B cell (primary cell): ENCODE data around the gene TCF23. TPM values are rescaled to one million over a fixed set of nuclear protein-coding genes. Genes with fewer than 3 reads are reported as not detected.

Experiments used
- ATAC-seq: fragments of 200-7000 bp; cut with Tn5 transposase; one replicate; pipeline ENCODE4 v1.10.0; 2021; ENCODE audit warnings: low read depth, mild to moderate bottlenecking, moderate number of reproducible peaks, moderate library complexity
- CTCF ChIA-PET: fragments of 350-600 bp; sonication (Branson Sonifier 250); formaldehyde crosslinking; loops from one replicate; lab custom pipeline; 2021; ENCODE audit warnings: antibody characterized with exemption, inconsistent platforms; lab: Charles Lee
- POLR2A ChIA-PET: fragments of 350-600 bp; sonication (Branson Sonifier 250); formaldehyde crosslinking; loops from one replicate; lab custom pipeline; 2021; ENCODE audit warnings: antibody characterized with exemption; lab: Charles Lee
- DNase-seq: peaks from one replicate; pipeline ENCODE4 v3.0.0; 2013
- H2AFZ ChIP-seq: 2 replicates; pipeline ENCODE4 v1.6.1; 2012; ENCODE audit warnings: mild to moderate bottlenecking, low read depth, low read length; ENCODE audit not compliant: insufficient read depth, poor library complexity, severe bottlenecking
- H3K27ac ChIP-seq, 2 donors: 1 replicate in 1 of 2; 2 replicates in 1 of 2; pipeline ENCODE4 v1.5.1; 2012 to 2013; ENCODE audit warnings: low read length in 2 of 2, mild to moderate bottlenecking in 2 of 2, moderate library complexity in 1 of 2
- H3K27me3 ChIP-seq, 4 experiments: fragments of 200-600 bp in 1 of 4; sonication (generic) in 1 of 4; replicated peaks in 1 of 4; 1 replicate in 2 of 4; 2 replicates in 2 of 4; pipeline versions ENCODE4 v1.6.1 to v1.7.0; 2013 to 2016; ENCODE audit warnings: low read length in 3 of 4, mild to moderate bottlenecking in 2 of 4, mixed read lengths in 1 of 4, moderate library complexity in 1 of 4; ENCODE audit not compliant: insufficient read depth in 4 of 4, control insufficient read depth in 3 of 4; ENCODE audit errors: control extremely low read depth in 1 of 4
- H3K36me3 ChIP-seq, 2 experiments: replicated peaks in 1 of 2; 1 replicate in 1 of 2; 2 replicates in 1 of 2; pipeline versions ENCODE4 v1.6.1 to v1.7.1; 2013; ENCODE audit warnings: low read length in 1 of 2; ENCODE audit not compliant: insufficient read depth in 2 of 2, control insufficient read depth in 1 of 2; ENCODE audit errors: control extremely low read depth in 1 of 2, extremely low read depth in 1 of 2
- H3K4me1 ChIP-seq, 2 donors: fragments of 200-600 bp in 1 of 2; sonication (generic) in 1 of 2; 1 replicate in 1 of 2; 2 replicates in 1 of 2; pipeline versions ENCODE4 v1.5.1 to v1.6.1; 2013 to 2017; ENCODE audit warnings: low read length in 2 of 2; ENCODE audit not compliant: control insufficient read depth in 2 of 2, insufficient read depth in 2 of 2
- H3K4me2 ChIP-seq: replicated peaks from 2 replicates; pipeline ENCODE3; 2012; ENCODE audit warnings: mild to moderate bottlenecking, low read depth, low read length; ENCODE audit not compliant: poor library complexity, severe bottlenecking
- H3K4me3 ChIP-seq, 5 experiments: fragments of 200-600 bp in 1 of 5; sonication (generic) in 1 of 5; 1 replicate in 3 of 5; 2 replicates in 2 of 5; pipeline versions ENCODE4 v1.5.1 to v1.7.0; 2011 to 2016; ENCODE audit warnings: low read length in 4 of 5, mild to moderate bottlenecking in 4 of 5, low read depth in 2 of 5, control low read depth in 1 of 5, moderate library complexity in 1 of 5; ENCODE audit not compliant: insufficient read depth in 1 of 5; ENCODE audit errors: control extremely low read depth in 1 of 5, extremely low read depth in 1 of 5
- H3K79me2 ChIP-seq: fragments of 200-600 bp; sonication (generic); one replicate; pipeline ENCODE4 v1.6.0; 2016; ENCODE audit warnings: low read length; ENCODE audit not compliant: control insufficient read depth, insufficient read depth
- H3K9ac ChIP-seq: fragments of 200-600 bp; sonication (generic); 2 replicates; pipeline ENCODE4 v1.6.1; 2017; ENCODE audit warnings: mild to moderate bottlenecking, low read length, moderate library complexity
- H3K9me3 ChIP-seq, 3 donors: one replicate each; pipeline versions ENCODE4 v1.6.1 to v1.7.1; 2013; ENCODE audit warnings: low read length in 2 of 3; ENCODE audit not compliant: control insufficient read depth in 2 of 3, insufficient read depth in 1 of 3; ENCODE audit errors: control extremely low read depth in 1 of 3
- H4K20me1 ChIP-seq: 2 replicates; pipeline ENCODE4 v1.6.0; 2012; ENCODE audit warnings: mild to moderate bottlenecking, low read length; ENCODE audit not compliant: insufficient read depth, control insufficient read depth, poor library complexity, severe bottlenecking
- H3K27ac Mint-ChIP-seq: one replicate; pipeline ENCODE4 v1.8.0; 2021; ENCODE audit warnings: mixed read lengths
- H3K27me3 Mint-ChIP-seq: one replicate; pipeline ENCODE4 v1.8.0; 2021; ENCODE audit warnings: mixed read lengths
- H3K4me1 Mint-ChIP-seq: one replicate; pipeline ENCODE4 v1.8.0; 2021; ENCODE audit warnings: mixed read lengths
- H3K4me3 Mint-ChIP-seq: one replicate; pipeline ENCODE4 v1.8.0; 2021; ENCODE audit warnings: mixed read lengths
- H3K9me3 Mint-ChIP-seq: one replicate; pipeline ENCODE4 v1.8.0; 2022; ENCODE audit warnings: mixed read lengths; ENCODE audit not compliant: insufficient read depth
- EZH2 ChIP-seq: IDR thresholded peaks from 2 replicates; pipeline ENCODE4 v1.6.1; 2012; ENCODE audit warnings: borderline replicate concordance, low read depth, mild to moderate bottlenecking, moderate library complexity, low read length; ENCODE audit not compliant: insufficient read depth, poor library complexity, severe bottlenecking
- WGBS: methylation state at CpG from one replicate; pipeline ENCODE4 v1.1.5; 2013; ENCODE audit warnings: missing lambda C conversion rate; ENCODE audit not compliant: insufficient coverage; 5-methylcytosine and 5-hydroxymethylcytosine counted together
- intact Hi-C: fragments of 100-400 bp; cut with micrococcal nuclease; formaldehyde crosslinking; loops from one replicate; pipeline ENCODE4 v1.10.0; 2022
- polyA plus RNA-seq: library from polyadenylated mRNA; depleted of rRNA; stranded (reverse); fragments of >200 nt; gene quantifications from 2 replicates; pipeline ENCODE4 v1.2.3, GENCODE V29; 2012
- total RNA-seq, 2 donors: library from RNA; stranded (reverse); fragments of 120-200 nt in 1 of 2; gene quantifications; 1 replicate in 1 of 2; 2 replicates in 1 of 2; pipeline versions ENCODE4 v1.2.3 to v1.2.4, GENCODE V29; 2013 to 2022
- TF ChIP-seq, protein P1 (sequence below): fragments of 200-600 bp; IDR thresholded peaks from one replicate; pipeline ENCODE4 v1.8.0; 2022; ENCODE audit warnings: antibody characterized with exemption, mild to moderate bottlenecking

TCF23 gene
- total and polyA plus RNA-seq, 2 donors (not counting 1 experiment from before 2014, with no cell fraction given) = 0.10 TPM; not detected in 1

DNA sequence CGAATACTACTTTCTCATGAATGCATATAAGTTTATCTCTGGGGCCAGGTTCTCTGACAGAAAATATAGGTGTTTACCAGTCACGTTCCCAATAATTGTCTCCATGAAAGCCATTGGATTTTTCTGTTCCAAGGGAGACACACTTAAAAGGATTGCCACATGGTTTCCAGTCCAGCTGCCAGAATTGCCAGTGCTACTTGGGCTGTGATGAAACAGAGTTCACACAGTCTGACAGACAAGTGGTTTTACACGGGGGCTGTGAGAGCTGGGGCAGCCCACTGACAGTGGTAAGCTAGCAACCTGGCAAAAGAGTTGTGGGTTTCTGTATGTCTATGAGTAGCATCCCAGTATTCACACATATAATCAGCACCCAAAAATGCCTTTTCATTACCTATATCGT is 35.3 kb downstream of the TCF23 start:
- no peaks in the 10 kb centered on the region for H3K4me1 ChIP-seq
- TF ChIP-seq EZH2 = no peak
- TF ChIP-seq, protein P1, sequence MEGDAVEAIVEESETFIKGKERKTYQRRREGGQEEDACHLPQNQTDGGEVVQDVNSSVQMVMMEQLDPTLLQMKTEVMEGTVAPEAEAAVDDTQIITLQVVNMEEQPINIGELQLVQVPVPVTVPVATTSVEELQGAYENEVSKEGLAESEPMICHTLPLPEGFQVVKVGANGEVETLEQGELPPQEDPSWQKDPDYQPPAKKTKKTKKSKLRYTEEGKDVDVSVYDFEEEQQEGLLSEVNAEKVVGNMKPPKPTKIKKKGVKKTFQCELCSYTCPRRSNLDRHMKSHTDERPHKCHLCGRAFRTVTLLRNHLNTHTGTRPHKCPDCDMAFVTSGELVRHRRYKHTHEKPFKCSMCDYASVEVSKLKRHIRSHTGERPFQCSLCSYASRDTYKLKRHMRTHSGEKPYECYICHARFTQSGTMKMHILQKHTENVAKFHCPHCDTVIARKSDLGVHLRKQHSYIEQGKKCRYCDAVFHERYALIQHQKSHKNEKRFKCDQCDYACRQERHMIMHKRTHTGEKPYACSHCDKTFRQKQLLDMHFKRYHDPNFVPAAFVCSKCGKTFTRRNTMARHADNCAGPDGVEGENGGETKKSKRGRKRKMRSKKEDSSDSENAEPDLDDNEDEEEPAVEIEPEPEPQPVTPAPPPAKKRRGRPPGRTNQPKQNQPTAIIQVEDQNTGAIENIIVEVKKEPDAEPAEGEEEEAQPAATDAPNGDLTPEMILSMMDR = no peak
- no peak overlapping the region for H3K4me3 Mint-ChIP-seq
- H3K27me3 ChIP-seq = peaks cover 0 to 11% (median 5%) of the 10 kb centered on the region in 4 experiments
- ChIA-PET POLR2A (no interaction called here), CTCF (no interaction called here)
- no peaks in the 10 kb centered on the region for H3K9me3 ChIP-seq
- no peak overlapping the region for H3K27ac ChIP-seq
- no peak overlapping the region for H2AFZ ChIP-seq
- ATAC-seq (no peak), DNase-seq (no peak)
- H3K4me1 Mint-ChIP-seq = no peaks in the 10 kb centered on the region
- H3K9me3 Mint-ChIP-seq = no peaks in the 10 kb centered on the region
- H3K4me3 ChIP-seq = no peak overlapping the region
- H4K20me1 ChIP-seq = no peaks in the 10 kb centered on the region
- no peak overlapping the region for H3K9ac ChIP-seq
- H3K79me2 ChIP-seq = no peaks in the 10 kb centered on the region
- H3K27ac Mint-ChIP-seq = no peak overlapping the region
- intact Hi-C loops = no loop called here
- peaks cover 30% of the 10 kb centered on the region for H3K27me3 Mint-ChIP-seq
- H3K36me3 ChIP-seq = no peaks in the 10 kb centered on the region
- WGBS = 90% methylated on average over 2 of the region's 4 CpGs
- H3K4me2 ChIP-seq = no peak overlapping the region

DNA sequence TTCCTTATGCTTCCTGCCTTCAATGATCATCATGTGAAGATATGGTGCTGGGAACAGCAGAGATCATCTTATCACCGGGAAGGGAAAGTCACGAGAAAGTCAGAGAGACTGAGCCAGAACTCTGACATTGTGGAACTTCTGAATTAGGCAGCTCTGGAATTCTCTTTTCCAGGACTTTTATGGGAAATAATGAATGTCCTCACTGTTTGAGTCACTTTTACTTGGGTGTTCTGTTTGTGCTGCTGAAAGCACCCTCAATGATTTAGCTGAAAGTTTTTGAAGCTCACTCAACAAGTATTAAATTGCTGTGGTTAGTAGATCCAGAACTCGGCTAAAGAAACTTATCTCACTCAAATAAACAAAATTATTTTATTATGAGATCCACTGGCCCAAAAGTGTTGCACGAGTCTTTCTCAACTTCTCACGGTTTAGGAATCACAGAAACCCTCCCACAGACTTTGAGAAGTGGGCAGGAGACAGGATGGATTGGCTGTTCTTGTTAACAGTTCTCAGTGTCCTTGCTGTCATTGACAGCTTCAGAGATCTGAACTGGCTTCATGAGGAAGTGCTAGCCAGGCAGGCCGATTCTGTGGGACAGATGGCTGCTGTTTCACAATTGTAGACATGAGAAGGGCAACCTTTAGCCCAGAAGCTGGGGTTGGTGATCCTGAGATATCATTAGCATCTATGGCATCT is 36.7 kb downstream of the TCF23 start:
- CTCF ChIA-PET = interaction anchor here (1.5 kb wide), 1 partner anchor 16 kb away, joined by 4 read pairs; no protein-coding TSS in a partner anchor

More for the DNA sequence above, 36.7 kb downstream of the TCF23 start:
- Histone ChIP-seq H3K4me1 (no peaks in the 10 kb centered on the region), H3K9me3 (no peaks in the 10 kb centered on the region), H3K79me2 (no peaks in the 10 kb centered on the region), H3K4me3 (no peak overlapping the region), H4K20me1 (no peaks in the 10 kb centered on the region), H3K27ac (no peak overlapping the region), H3K9ac (no peak overlapping the region), H3K4me2 (no peak overlapping the region), H3K27me3 (peaks cover 0 to 9% (median 1%) of the 10 kb centered on the region in 4 experiments), H2AFZ (no peak overlapping the region), H3K36me3 (no peaks in the 10 kb centered on the region)
- Mint-ChIP-seq H3K4me3 (no peak overlapping the region), H3K27me3 (peaks cover 22% of the 10 kb centered on the region), H3K4me1 (no peaks in the 10 kb centered on the region), H3K27ac (no peak overlapping the region), H3K9me3 (no peaks in the 10 kb centered on the region)
- WGBS = 73% methylated on average over 3 of the region's 6 CpGs
- DNase-seq (no peak), ATAC-seq (no peak)
- intact Hi-C loops = no loop called here
- POLR2A ChIA-PET = no interaction called here
- TF ChIP-seq, protein P1 = no peak
- TF ChIP-seq EZH2 = no peak
